Renal cortex interstitium (tissue), 3 donors: ENCODE measurements around the gene OR6C68. TPM values are rescaled to one million over a fixed set of nuclear protein-coding genes. Genes with fewer than 3 reads are reported as not detected.

Experiments used
- polyA plus RNA-seq, 3 donors: library from polyadenylated mRNA; unstranded; fragments of 120-200 nt; gene quantifications; one replicate each; pipeline ENCODE4 v1.2.1, GENCODE V29; 2013; ENCODE audit not compliant: insufficient read length in 3 of 3

The OR6C68 gene
- polyA plus RNA-seq, 3 donors = not detected

Other genes with a start within 250 kb of the OR6C68 start
- not detected for gene OR6C74, start 247.8 kb upstream of the OR6C68 start, polyA plus RNA-seq
- gene OR6C6, start 195.8 kb upstream of the OR6C68 start, polyA plus RNA-seq = not detected
- not detected for gene OR6C1, start 178.0 kb upstream of the OR6C68 start, polyA plus RNA-seq
- gene OR6C3, start 161.6 kb upstream of the OR6C68 start, polyA plus RNA-seq = not detected
- gene OR6C75, start 129.4 kb upstream of the OR6C68 start, polyA plus RNA-seq = under 1 TPM in 1 of 3 donors, not detected in 2; 0.11 TPM
- gene OR6C65, start 91.8 kb upstream of the OR6C68 start, polyA plus RNA-seq = not detected
- not detected for gene OR6C76, start 66.1 kb upstream of the OR6C68 start, polyA plus RNA-seq
- gene OR6C2, start 48.3 kb upstream of the OR6C68 start, polyA plus RNA-seq = not detected
- not detected for gene OR6C70, start 22.2 kb upstream of the OR6C68 start, polyA plus RNA-seq
- gene OR6C4, start 57.2 kb downstream of the OR6C68 start, polyA plus RNA-seq = not detected
- not detected for gene OR2AP1, start 80.1 kb downstream of the OR6C68 start, polyA plus RNA-seq
- gene OR10P1, start 144.5 kb downstream of the OR6C68 start, polyA plus RNA-seq = not detected
- gene ITGA7, start 215.5 kb downstream of the OR6C68 start, polyA plus RNA-seq = 10 to 100 TPM; 23.7 to 45.7 (median 44.0) TPM
- gene BLOC1S1, start 223.7 kb downstream of the OR6C68 start, polyA plus RNA-seq = 100 to 1,000 TPM; 102 to 143 (median 110) TPM
- gene RDH5, start 228.0 kb downstream of the OR6C68 start, polyA plus RNA-seq = 10 to 100 TPM; 22.5 to 46.1 (median 24.5) TPM
- gene CD63, start 236.6 kb downstream of the OR6C68 start, polyA plus RNA-seq = 100 to 1,000 TPM; 647 to 692 (median 648) TPM